Measurements from ENCODE around the gene POLE3.
"Not testable (repeated sequence)": the region's sequence is repeated elsewhere in the genome, so short reads cannot be mapped to it uniquely, and the experiment has no call there.

POLE3 gene

DNA sequence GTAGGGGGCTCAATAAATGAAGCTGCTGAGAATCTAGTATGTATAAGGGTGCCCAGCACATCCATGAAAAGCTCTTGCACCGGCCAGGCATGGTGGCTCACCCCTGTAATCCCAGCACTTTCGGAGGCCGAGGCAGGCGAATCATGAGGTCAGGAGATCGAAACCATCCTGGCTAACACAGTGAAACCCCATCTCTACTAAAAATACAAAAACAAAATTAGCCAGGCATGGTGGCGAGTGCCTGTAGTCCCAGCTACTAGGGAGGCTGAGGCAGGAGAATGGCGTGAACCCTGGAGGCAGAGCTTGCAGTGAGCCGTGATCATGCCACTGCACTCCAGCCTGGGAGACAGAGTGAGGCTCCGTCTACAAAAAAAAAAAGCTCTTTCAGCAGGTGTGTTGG, 4.1 kb downstream of the POLE3 start:
- not testable (repeated sequence) for ATAC-seq

DNA sequence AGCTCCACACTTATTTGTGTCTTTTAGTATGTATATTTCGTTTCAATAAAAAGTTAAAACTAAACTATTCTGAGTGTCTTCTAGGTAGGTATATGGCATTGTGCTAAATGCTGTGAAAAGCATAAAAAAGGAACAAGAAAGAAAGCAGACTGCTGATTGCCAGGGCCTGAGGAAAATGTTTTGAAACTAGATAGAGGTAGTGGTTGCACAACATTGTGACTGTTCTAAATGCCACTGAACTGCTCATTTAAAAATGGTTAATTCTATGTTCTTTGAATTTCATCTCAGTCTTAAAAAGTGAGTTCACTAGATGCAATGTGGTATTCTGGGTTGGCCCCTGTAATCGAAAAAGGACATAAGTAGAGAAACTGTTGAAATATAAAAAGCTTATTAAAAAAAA, 6.8 kb downstream of the POLE3 start:
- TF ChIP-seq ESRRG (CRISPR knock-in tag; IDR thresholded peaks at IDR 0.05) (no peak), TCF4 (CRISPR knock-in tag; IDR thresholded peaks at IDR 0.05; ENCODE audit: borderline replicate concordance) (no peak), ZNF565 (CRISPR knock-in tag; conservative IDR thresholded peaks at IDR 0.05; ENCODE audit: low read depth) (no peak), ZFP3 (CRISPR knock-in tag; IDR thresholded peaks at IDR 0.05) (no peak), RARB (CRISPR knock-in tag; IDR thresholded peaks at IDR 0.05) (no peak), PPARA (CRISPR knock-in tag; IDR thresholded peaks at IDR 0.05; ENCODE audit: borderline replicate concordance) (no peak), ZNF70 (CRISPR knock-in tag; IDR thresholded peaks at IDR 0.05) (no peak), OSR1 (CRISPR knock-in tag; IDR thresholded peaks at IDR 0.05) (no peak)
- TF ChIP-seq, protein P1, sequence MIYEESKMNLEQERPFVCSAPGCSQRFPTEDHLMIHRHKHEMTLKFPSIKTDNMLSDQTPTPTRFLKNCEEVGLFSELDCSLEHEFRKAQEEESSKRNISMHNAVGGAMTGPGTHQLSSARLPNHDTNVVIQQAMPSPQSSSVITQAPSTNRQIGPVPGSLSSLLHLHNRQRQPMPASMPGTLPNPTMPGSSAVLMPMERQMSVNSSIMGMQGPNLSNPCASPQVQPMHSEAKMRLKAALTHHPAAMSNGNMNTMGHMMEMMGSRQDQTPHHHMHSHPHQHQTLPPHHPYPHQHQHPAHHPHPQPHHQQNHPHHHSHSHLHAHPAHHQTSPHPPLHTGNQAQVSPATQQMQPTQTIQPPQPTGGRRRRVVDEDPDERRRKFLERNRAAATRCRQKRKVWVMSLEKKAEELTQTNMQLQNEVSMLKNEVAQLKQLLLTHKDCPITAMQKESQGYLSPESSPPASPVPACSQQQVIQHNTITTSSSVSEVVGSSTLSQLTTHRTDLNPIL (CRISPR knock-in tag; IDR thresholded peaks at IDR 0.05; ENCODE audit: low read depth): no peak
- TF ChIP-seq, protein P2, sequence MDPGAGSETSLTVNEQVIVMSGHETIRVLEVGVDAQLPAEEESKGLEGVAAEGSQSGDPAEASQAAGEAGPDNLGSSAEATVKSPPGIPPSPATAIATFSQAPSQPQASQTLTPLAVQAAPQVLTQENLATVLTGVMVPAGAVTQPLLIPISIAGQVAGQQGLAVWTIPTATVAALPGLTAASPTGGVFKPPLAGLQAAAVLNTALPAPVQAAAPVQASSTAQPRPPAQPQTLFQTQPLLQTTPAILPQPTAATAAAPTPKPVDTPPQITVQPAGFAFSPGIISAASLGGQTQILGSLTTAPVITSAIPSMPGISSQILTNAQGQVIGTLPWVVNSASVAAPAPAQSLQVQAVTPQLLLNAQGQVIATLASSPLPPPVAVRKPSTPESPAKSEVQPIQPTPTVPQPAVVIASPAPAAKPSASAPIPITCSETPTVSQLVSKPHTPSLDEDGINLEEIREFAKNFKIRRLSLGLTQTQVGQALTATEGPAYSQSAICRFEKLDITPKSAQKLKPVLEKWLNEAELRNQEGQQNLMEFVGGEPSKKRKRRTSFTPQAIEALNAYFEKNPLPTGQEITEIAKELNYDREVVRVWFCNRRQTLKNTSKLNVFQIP (CRISPR knock-in tag; IDR thresholded peaks at IDR 0.05; ENCODE audit: borderline replicate concordance, low read depth): no peak
- TF ChIP-seq, protein P3, sequence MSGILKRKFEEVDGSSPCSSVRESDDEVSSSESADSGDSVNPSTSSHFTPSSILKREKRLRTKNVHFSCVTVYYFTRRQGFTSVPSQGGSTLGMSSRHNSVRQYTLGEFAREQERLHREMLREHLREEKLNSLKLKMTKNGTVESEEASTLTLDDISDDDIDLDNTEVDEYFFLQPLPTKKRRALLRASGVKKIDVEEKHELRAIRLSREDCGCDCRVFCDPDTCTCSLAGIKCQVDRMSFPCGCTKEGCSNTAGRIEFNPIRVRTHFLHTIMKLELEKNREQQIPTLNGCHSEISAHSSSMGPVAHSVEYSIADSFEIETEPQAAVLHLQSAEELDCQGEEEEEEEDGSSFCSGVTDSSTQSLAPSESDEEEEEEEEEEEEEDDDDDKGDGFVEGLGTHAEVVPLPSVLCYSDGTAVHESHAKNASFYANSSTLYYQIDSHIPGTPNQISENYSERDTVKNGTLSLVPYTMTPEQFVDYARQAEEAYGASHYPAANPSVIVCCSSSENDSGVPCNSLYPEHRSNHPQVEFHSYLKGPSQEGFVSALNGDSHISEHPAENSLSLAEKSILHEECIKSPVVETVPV (CRISPR knock-in tag; IDR thresholded peaks at IDR 0.05): no peak
- no peak for ATAC-seq

DNA sequence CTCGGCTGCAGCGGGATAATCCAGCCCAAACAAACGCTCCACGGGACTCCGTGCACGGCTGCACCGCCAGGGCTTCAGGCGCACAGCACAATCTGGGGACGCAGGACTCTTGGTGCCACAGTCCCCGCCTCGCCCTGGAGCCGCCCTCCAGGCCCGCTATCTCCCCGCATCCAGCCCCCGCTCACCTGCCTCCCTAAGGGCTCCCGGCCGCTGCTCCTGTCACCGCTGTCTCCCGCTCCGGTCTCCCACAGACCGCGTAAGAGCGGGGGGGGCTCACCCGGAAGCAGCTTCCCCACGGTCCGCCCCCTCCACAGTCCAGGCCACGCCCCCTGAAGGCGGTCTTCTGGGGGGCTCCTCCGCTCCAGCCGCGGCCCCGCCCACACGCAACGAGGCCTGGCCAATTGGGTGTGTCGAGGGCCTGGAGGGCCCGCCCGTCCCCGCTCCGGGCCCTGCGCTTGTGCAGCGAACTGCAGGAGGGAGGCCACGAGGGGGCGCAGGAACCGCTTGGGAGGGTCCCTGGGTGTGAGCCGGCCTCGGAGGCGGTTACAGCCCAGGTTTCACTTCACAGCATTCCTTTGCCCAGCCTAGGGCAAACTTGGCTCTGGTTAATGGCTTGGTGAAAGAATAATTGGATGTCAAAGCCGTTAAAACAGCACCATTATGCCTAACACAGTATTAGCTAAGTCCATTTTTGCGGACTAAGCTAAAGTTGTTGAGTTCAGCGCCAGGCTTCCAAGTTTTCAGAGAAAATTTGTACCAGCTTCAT, 9.3 kb downstream of the POLE3 start, which contains the start of gene ALAD:
Gene ALAD (minus strand): TSS at position 258 of the 766 bp plus-strand sequence. CDS start 7,725 bp downstream, outside the sequence.
- ATAC-seq: peak; percentile 97
- TF ChIP-seq ZNF8 (CRISPR knock-in tag; IDR thresholded peaks at IDR 0.05) (no peak), ZNF70 (CRISPR knock-in tag; IDR thresholded peaks at IDR 0.05) (peak; percentile 10; the same call in 1 of the 2 replicates)
- TF ChIP-seq, protein P4, sequence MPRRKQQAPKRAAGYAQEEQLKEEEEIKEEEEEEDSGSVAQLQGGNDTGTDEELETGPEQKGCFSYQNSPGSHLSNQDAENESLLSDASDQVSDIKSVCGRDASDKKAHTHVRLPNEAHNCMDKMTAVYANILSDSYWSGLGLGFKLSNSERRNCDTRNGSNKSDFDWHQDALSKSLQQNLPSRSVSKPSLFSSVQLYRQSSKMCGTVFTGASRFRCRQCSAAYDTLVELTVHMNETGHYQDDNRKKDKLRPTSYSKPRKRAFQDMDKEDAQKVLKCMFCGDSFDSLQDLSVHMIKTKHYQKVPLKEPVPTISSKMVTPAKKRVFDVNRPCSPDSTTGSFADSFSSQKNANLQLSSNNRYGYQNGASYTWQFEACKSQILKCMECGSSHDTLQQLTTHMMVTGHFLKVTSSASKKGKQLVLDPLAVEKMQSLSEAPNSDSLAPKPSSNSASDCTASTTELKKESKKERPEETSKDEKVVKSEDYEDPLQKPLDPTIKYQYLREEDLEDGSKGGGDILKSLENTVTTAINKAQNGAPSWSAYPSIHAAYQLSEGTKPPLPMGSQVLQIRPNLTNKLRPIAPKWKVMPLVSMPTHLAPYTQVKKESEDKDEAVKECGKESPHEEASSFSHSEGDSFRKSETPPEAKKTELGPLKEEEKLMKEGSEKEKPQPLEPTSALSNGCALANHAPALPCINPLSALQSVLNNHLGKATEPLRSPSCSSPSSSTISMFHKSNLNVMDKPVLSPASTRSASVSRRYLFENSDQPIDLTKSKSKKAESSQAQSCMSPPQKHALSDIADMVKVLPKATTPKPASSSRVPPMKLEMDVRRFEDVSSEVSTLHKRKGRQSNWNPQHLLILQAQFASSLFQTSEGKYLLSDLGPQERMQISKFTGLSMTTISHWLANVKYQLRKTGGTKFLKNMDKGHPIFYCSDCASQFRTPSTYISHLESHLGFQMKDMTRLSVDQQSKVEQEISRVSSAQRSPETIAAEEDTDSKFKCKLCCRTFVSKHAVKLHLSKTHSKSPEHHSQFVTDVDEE (CRISPR knock-in tag; IDR thresholded peaks at IDR 0.05): no peak

DNA sequence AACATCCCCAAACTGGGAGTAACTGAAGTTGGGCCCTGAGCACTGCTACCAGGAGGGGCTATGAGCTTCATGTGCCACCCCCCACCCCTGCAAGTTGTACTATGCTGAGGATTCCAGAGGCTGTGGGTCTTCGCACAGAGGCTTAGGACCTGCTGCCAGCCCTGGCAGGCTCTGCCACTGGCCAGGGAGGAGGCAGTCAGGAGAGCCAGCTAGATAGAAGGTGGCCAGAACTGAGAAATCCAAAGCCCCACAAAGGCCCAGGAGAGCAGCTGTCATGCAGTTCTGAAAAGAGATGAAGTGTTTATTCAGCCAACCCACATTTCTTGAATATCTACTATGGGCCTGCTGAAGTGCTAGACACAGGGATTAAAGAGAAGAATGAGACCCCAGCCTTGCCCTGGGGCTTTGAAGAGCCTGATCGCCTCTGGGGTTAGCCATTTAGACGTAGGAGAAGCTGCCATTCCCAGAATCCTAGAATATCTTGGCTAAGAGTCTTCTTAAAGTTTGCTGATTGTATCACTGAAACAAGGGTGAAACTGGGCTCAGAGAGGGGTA, 10.8 kb downstream of the POLE3 start:
- TF ChIP-seq TCF4 (CRISPR knock-in tag; IDR thresholded peaks at IDR 0.05; ENCODE audit: borderline replicate concordance): no peak
- TF ChIP-seq ESRRG (CRISPR knock-in tag; IDR thresholded peaks at IDR 0.05): no peak
- TF ChIP-seq, protein P2 (CRISPR knock-in tag; IDR thresholded peaks at IDR 0.05; ENCODE audit: borderline replicate concordance, low read depth): no peak
- no peak for TF ChIP-seq TOX (CRISPR knock-in tag; IDR thresholded peaks at IDR 0.05; ENCODE audit: borderline replicate concordance)
- TF ChIP-seq, protein P1 (CRISPR knock-in tag; IDR thresholded peaks at IDR 0.05; ENCODE audit: low read depth): no peak
- no peak for TF ChIP-seq SNAI2 (CRISPR knock-in tag; IDR thresholded peaks at IDR 0.05)
- TF ChIP-seq BACH2 (CRISPR knock-in tag; IDR thresholded peaks at IDR 0.05; ENCODE audit: borderline replicate concordance): no peak
- no peak for ATAC-seq

Data from SK-N-SH treated with all-trans-retinoic acid at 6 μM for 48 hours (cell line).